Gastroesophageal sphincter (tissue), 4 donors: ENCODE measurements around the gene HMGXB3. TPM values are rescaled to one million over a fixed set of nuclear protein-coding genes. Genes with fewer than 3 reads are reported as not detected.
"Not testable (repeated sequence)": the region's sequence is repeated elsewhere in the genome, so short reads cannot be mapped to it uniquely, and the experiment has no call there.

Experiments used
- ATAC-seq: fragments of 150-250 bp; one replicate; pipeline ENCODE4 v1.9.1; 2016; ENCODE audit warnings: mild to moderate bottlenecking, moderate library complexity
- H3K27ac ChIP-seq, 4 donors: fragments of 200-600 bp; sonication (generic) in 3 of 4; 1 replicate in 3 of 4; 2 replicates in 1 of 4; pipeline ENCODE4 v1.5.1; 2016 to 2019
- H3K27me3 ChIP-seq: fragments of 200-600 bp; sonication (generic); one replicate; pipeline ENCODE4 v1.5.1; 2019
- H3K36me3 ChIP-seq, 2 donors: fragments of 200-600 bp; sonication (generic); one replicate each; pipeline ENCODE4 v1.5.1; 2019; ENCODE audit warnings: control low read depth in 1 of 2
- H3K4me1 ChIP-seq, 3 donors: fragments of 200-600 bp; sonication (generic); 1 replicate in 2 of 3; 2 replicates in 1 of 3; pipeline ENCODE4 v1.5.1; 2016 to 2019; ENCODE audit warnings: control low read depth in 2 of 3
- H3K4me3 ChIP-seq, 2 donors: fragments of 200-600 bp; sonication (generic); one replicate each; pipeline ENCODE4 v1.5.1; 2019; ENCODE audit warnings: mild to moderate bottlenecking in 1 of 2, moderate library complexity in 1 of 2
- H3K9me3 ChIP-seq, 3 donors: fragments of 200-600 bp; sonication (generic); one replicate each; pipeline ENCODE4 v1.5.1; 2017 to 2019; ENCODE audit warnings: control low read depth in 2 of 3
- CTCF ChIP-seq, 4 experiments: fragments of 200-600 bp in 2 of 4; fragments of 450-650 bp in 2 of 4; sonication (generic) in 1 of 4; IDR thresholded peaks; one replicate each; pipeline ENCODE4 v1.5.1; 2017 to 2019; ENCODE audit warnings: antibody characterized with exemption in 4 of 4, mild to moderate bottlenecking in 2 of 4, moderate library complexity in 2 of 4
- EP300 ChIP-seq: sonication (generic); formaldehyde crosslinking; IDR thresholded peaks from one replicate; pipeline ENCODE4 v1.6.1; 2017; ENCODE audit warnings: antibody characterized with exemption, mild to moderate bottlenecking
- POLR2A ChIP-seq, 2 donors: fragments of 450-650 bp; IDR thresholded peaks; one replicate each; pipeline ENCODE4 v1.6.1; 2017; ENCODE audit warnings: antibody characterized with exemption in 2 of 2, mild to moderate bottlenecking in 2 of 2, moderate library complexity in 1 of 2
- POLR2AphosphoS5 ChIP-seq: sonication (generic); formaldehyde crosslinking; IDR thresholded peaks from one replicate; pipeline ENCODE4 v1.6.1; 2017; ENCODE audit warnings: antibody characterized with exemption
- WGBS, 2 donors: methylation state at CpG; one replicate each; pipeline ENCODE4 v1.1.5; 2018; ENCODE audit warnings: low coverage in 1 of 2; 5-methylcytosine and 5-hydroxymethylcytosine counted together
- total RNA-seq, 4 donors: library from RNA; depleted of rRNA; stranded (reverse); fragments of >200 nt; gene quantifications; one replicate each; pipeline ENCODE4 v1.1.0, GENCODE V29; 2016

The HMGXB3 gene
- total RNA-seq, 4 donors from 2014 or later: 21.8 to 30.2 (median 24.2) TPM

- WGBS, 2 donors: 17 to 79% methylated on average over 1 to 3 of the region's 3 CpGs
- TF ChIP-seq CTCF (IDR thresholded peaks at IDR 0.05) (no peak), EP300 (no peak), POLR2A (IDR thresholded peaks at IDR 0.05) (no peak), POLR2AphosphoS5 (no peak)
- no peak for ATAC-seq
- H3K9me3 ChIP-seq: no peaks in the 10 kb centered on the region
- peak overlapping the region in 1 of 2 donors; percentile 35 for H3K4me3 ChIP-seq
- no peaks in the 10 kb centered on the region for H3K36me3 ChIP-seq
- peaks cover 20% of the 10 kb centered on the region for H3K27me3 ChIP-seq
- no peaks in the 10 kb centered on the region for H3K4me1 ChIP-seq
- no peak overlapping the region for H3K27ac ChIP-seq
These were observed 81.8 kb downstream of the HMGXB3 start for GRCh38 chr5:150082374-150082773.

- peak overlapping the region in 1 of 2 donors; percentile 35 for H3K4me3 ChIP-seq
- 73% methylated on average over 6 of the region's 6 CpGs; no CpG with 5 or more reads in 1 of the 2 donors for WGBS, 2 donors
These were observed 82.3 kb downstream of the HMGXB3 start for GRCh38 chr5:150082889-150083288.

DNA sequence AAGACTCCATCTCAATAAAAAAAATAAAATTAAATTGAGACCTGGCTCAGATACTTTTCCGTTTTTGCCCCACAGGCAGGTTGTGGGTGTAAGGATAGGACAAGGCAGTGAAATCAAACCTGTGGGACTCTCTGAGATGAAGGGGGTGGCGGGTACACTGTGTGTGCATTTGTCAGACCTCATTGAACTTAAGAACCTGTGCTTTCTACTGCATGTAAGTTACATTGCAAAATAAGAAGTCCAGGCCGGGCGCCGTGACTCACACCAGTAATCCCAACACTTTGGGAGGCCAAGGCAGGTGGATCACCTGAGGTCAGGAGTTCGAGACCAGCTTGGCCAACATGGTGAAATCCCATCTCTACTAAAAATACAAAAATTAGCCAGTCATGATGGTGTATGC lies 84.2 kb downstream of the HMGXB3 start:
- Histone ChIP-seq H3K4me3 (peak overlapping the region in 1 of 2 donors; percentile 35), H3K27me3 (peaks cover 20% of the 10 kb centered on the region)
- ATAC-seq, H3K4me1 ChIP-seq, H3K9me3 ChIP-seq, H3K27ac ChIP-seq, H3K36me3 ChIP-seq: not testable (repeated sequence)
- WGBS, 2 donors: 100% methylated on average over 3 of the region's 6 CpGs; no CpG with 5 or more reads in 1 of the 2 donors

More at GRCh38 chr5:150082889-150083288, 82.3 kb downstream of the HMGXB3 start:
- H3K36me3 ChIP-seq: no peaks in the 10 kb centered on the region
- ATAC-seq: no peak
- H3K27ac ChIP-seq: no peak overlapping the region
- H3K9me3 ChIP-seq: no peaks in the 10 kb centered on the region
- H3K4me1 ChIP-seq: no peaks in the 10 kb centered on the region
- TF ChIP-seq POLR2AphosphoS5: no peak
- TF ChIP-seq EP300: no peak
- TF ChIP-seq CTCF (IDR thresholded peaks at IDR 0.05): no peak
- TF ChIP-seq POLR2A (IDR thresholded peaks at IDR 0.05): no peak
- peaks cover 20% of the 10 kb centered on the region for H3K27me3 ChIP-seq

DNA sequence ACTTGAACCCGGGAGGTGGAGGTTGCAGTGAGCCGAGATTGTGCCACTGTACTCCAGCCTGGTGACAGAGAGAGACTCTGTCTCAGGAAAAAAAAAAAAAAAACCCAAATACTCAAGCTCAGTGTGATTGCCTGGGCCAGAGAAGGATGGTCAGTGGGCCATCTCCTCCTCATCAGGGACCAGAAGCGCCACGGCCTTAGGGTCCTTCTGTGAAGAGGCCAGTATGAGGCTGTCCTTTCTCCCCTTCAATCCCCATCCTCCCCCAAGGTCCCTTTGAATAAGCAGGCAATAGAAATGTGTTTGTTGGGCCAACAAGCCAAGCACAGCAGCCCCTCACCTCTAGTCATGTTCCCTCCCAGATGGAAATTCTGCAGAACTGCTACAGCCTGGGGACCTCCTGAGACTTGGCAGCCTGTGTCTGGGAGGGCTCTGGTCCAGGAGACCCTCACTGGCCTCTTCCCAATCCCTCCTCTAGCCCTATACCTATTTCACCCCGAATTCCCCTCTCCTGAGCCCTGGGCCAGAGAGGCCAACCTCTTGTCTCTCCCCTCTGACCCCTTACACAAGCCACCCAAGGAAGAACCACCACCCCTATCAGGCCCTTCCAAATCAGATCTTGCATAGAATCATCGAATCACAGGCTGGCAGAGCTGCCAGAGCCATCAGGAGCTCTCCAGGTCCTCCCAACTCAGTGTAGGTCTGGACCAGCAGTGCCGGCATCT lies 84.8 kb downstream of the HMGXB3 start:
- Histone ChIP-seq H3K4me1 (no peaks in the 10 kb centered on the region), H3K9me3 (no peaks in the 10 kb centered on the region), H3K27ac (no peak overlapping the region), H3K36me3 (no peaks in the 10 kb centered on the region), H3K4me3 (peak overlapping the region in 1 of 2 donors; percentile 35), H3K27me3 (peaks cover 20% of the 10 kb centered on the region)
- TF ChIP-seq CTCF (IDR thresholded peaks at IDR 0.05): no peak
- no peak for TF ChIP-seq EP300
- TF ChIP-seq POLR2A (IDR thresholded peaks at IDR 0.05): no peak
- no peak for TF ChIP-seq POLR2AphosphoS5
- no peak for ATAC-seq
- WGBS, 2 donors: 50 to 80% methylated on average over 2 to 6 of the region's 7 CpGs

DNA sequence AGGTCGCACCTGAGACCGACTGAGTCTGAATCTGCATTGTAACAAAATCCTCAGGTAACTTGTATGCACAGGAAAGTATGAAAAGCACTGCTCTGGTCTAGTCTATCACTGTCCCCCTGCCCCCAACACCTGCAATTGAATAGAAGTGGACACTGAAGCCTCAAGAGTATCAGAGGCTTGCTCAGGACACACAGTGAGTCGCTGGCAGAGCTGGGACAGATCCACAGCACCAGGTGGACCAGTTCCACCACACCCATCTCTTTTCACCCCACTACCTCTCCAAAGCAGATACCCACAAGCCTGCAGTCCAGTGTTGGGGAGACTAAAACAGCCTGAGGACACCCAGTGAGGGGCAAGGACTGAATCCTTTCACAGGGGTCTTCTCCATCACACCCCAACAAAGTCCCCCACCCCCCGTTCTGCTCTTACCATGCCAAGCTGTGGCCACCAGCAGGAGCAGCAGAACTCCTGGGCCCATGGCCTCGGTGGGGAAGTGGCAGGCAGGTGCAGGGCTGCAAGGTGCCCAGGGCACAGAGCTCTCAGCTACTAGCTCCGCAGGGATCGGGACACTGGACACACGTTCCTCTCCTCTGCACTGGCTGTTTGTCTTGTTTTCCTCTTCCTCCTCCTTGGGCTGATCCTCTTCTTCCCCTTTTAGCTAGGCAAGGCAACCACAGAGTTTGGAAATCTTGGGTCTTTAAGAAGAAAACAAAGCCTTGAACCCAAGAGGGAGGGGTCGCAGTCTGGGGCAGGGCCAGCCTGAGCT lies 85.6 kb downstream of the HMGXB3 start, which contains the start of gene CSF1R:
CSF1R (minus strand) TSS at position 605 of the 766 bp plus-strand sequence; CDS start at position 478, 127 bp downstream.
- TF ChIP-seq POLR2A (IDR thresholded peaks at IDR 0.05): peak; percentile 15 to 27
- TF ChIP-seq CTCF (IDR thresholded peaks at IDR 0.05): no peak
- no peak for TF ChIP-seq EP300
- no peak for TF ChIP-seq POLR2AphosphoS5
- 60% methylated on average over 2 of the region's 9 CpGs; no CpG with 5 or more reads in 1 of the 2 donors for WGBS, 2 donors
- Histone ChIP-seq H3K4me3 (peak within 1 kb of the TSS in 1 of 2 donors; percentile 35), H3K4me1 (no peaks in the 10 kb centered on the region), H3K36me3 (no peaks in the 10 kb centered on the region), H3K27me3 (peaks cover 20% of the 10 kb centered on the region), H3K27ac (peak within 1 kb of the TSS in 2 of 4 donors; percentile 31 to 39), H3K9me3 (no peaks in the 10 kb centered on the region)
- ATAC-seq: no peak
